Smooth muscle cell (in vitro differentiated cells): ENCODE results near the gene SLC47A2. TPM values are rescaled to one million over a fixed set of nuclear protein-coding genes. Genes with fewer than 3 reads are reported as not detected.

Experiments used
- DNase-seq: peaks from one replicate; lab custom pipeline; 2025; ENCODE audit not compliant: unreplicated experiment; lab: John Stamatoyannopoulos, UW
- H2AFZ ChIP-seq: fragments of 200-600 bp; sonication (generic); 2 replicates; pipeline ENCODE4 v1.6.0; 2016; ENCODE audit warnings: antibody characterized with exemption, low read depth, mild to moderate bottlenecking
- H3F3A ChIP-seq: fragments of 200-600 bp; sonication (generic); 2 replicates; pipeline ENCODE4 v1.6.0; 2017; ENCODE audit warnings: antibody characterized with exemption, low read depth
- H3K27ac ChIP-seq: fragments of 200-600 bp; sonication (generic); 2 replicates; pipeline ENCODE4 v1.5.1; 2016; ENCODE audit warnings: low read depth, mild to moderate bottlenecking
- H3K27me3 ChIP-seq: fragments of 200-600 bp; sonication (generic); 2 replicates; pipeline ENCODE4 v1.6.1; 2016; ENCODE audit warnings: low read depth, mild to moderate bottlenecking
- H3K36me3 ChIP-seq: fragments of 200-600 bp; sonication (generic); 2 replicates; pipeline ENCODE4 v1.5.1; 2016; ENCODE audit warnings: low read depth
- H3K4me1 ChIP-seq: fragments of 200-600 bp; sonication (generic); 2 replicates; pipeline ENCODE4 v1.5.1; 2016; ENCODE audit warnings: low read depth
- H3K4me2 ChIP-seq: fragments of 200-600 bp; sonication (generic); 2 replicates; pipeline ENCODE4 v1.6.0; 2016; ENCODE audit warnings: mild to moderate bottlenecking
- H3K4me3 ChIP-seq: fragments of 200-600 bp; sonication (generic); 2 replicates; pipeline ENCODE4 v1.5.1; 2016; ENCODE audit warnings: mild to moderate bottlenecking
- H3K79me2 ChIP-seq: fragments of 200-600 bp; sonication (generic); 2 replicates; pipeline ENCODE4 v1.6.0; 2016; ENCODE audit warnings: low read depth, mild to moderate bottlenecking
- H3K9ac ChIP-seq: fragments of 200-600 bp; sonication (generic); 2 replicates; pipeline ENCODE4 v1.6.0; 2016; ENCODE audit warnings: low read depth
- H3K9me3 ChIP-seq: fragments of 200-600 bp; sonication (generic); replicated peaks from 2 replicates; pipeline ENCODE4 v1.5.1; 2016; ENCODE audit warnings: low read depth
- H4K20me1 ChIP-seq: fragments of 200-600 bp; sonication (generic); 2 replicates; pipeline ENCODE4 v1.6.0; 2016; ENCODE audit warnings: low read depth
- WGBS: methylation state at CpG from one replicate; pipeline ENCODE4 v1.1.7; 2016; ENCODE audit warnings: low lambda C conversion rate; 5-methylcytosine and 5-hydroxymethylcytosine counted together
- polyA plus RNA-seq: library from polyadenylated mRNA; unstranded; fragments of >200 nt; fragmentation: Nextera tagmentation; extraction: Ambion mirVana; gene quantifications from 2 replicates; pipeline ENCODE4 v1.2.1, GENCODE V29; 2016
- total RNA-seq: library from RNA; depleted of rRNA; stranded (reverse); fragments of >200 nt; gene quantifications from 2 replicates; pipeline ENCODE4 v1.2.3, GENCODE V29; 2014
- TF ChIP-seq, protein P1 (sequence below): fragments of 200-600 bp; sonication (generic); IDR thresholded peaks from 2 replicates; pipeline ENCODE4 v1.5.1; 2017; ENCODE audit warnings: borderline replicate concordance, mild to moderate bottlenecking, antibody characterized with exemption; ENCODE audit not compliant: insufficient read depth, poor library complexity, severe bottlenecking

Gene SLC47A2
- total and polyA plus RNA-seq, 2 experiments from 2014 or later = not detected

DNA sequence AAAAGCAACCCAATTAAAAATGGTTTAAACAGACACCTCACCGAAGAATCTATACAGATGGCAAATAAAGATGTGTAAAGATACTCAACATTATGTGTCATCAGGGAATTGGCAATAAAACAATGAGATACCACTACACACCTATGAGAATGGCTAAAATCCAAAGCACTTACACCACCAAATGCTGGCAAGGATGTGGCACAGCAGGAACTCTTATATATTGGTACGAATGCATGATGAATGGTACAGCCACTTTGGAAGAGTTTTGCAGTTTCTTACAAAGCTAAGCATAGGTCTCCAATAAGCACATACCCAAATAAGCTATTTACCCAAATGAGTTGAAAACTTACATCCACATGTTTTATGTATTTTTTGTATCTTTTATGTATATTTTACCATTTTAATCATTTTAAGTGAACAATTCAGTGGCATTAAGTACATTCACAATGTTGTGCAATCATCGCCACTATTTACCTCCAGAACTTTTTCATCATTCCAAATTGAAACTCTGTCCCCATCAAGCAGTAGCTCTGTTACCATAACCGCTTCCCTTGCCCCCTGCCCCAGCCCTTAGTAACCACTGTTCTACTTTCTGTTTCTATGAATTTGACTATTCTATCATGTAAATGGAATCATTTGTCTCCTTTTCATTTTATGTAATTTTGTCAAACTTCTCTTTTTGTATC, 74.6 kb downstream of the SLC47A2 start:
- TF ChIP-seq, protein P1, sequence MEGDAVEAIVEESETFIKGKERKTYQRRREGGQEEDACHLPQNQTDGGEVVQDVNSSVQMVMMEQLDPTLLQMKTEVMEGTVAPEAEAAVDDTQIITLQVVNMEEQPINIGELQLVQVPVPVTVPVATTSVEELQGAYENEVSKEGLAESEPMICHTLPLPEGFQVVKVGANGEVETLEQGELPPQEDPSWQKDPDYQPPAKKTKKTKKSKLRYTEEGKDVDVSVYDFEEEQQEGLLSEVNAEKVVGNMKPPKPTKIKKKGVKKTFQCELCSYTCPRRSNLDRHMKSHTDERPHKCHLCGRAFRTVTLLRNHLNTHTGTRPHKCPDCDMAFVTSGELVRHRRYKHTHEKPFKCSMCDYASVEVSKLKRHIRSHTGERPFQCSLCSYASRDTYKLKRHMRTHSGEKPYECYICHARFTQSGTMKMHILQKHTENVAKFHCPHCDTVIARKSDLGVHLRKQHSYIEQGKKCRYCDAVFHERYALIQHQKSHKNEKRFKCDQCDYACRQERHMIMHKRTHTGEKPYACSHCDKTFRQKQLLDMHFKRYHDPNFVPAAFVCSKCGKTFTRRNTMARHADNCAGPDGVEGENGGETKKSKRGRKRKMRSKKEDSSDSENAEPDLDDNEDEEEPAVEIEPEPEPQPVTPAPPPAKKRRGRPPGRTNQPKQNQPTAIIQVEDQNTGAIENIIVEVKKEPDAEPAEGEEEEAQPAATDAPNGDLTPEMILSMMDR = no peak
- Histone ChIP-seq H2AFZ (no peak overlapping the region), H3K9me3 (no peaks in the 10 kb centered on the region), H4K20me1 (no peaks in the 10 kb centered on the region), H3K27ac (no peak overlapping the region), H3K4me1 (peaks cover 2% of the 10 kb centered on the region), H3K27me3 (no peaks in the 10 kb centered on the region), H3K4me2 (no peak overlapping the region), H3K4me3 (no peak overlapping the region), H3K36me3 (no peaks in the 10 kb centered on the region), H3F3A (no peaks in the 10 kb centered on the region), H3K9ac (no peak overlapping the region), H3K79me2 (no peaks in the 10 kb centered on the region)
- WGBS = 85% methylated on average over 4 of the region's 4 CpGs
- DNase-seq = no peak

DNA sequence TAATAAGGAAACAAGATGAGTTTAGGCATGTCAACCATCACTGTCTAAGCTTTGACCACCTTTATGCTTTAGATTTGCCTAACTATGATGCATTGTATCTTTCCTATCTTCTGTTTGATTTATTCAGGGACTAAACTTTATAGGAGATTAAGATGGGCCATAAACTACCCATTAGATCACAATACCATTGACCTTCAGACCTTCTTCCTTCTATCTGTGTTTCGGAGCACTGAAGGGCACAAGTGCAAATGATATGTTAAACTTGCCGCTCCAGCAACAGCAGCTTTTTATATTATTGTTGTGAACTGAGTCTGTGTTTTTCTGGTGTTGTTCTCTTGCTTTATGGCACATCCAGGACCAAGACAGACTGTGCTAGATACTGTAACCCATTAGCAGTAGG, 84.5 kb downstream of the SLC47A2 start:
- Histone ChIP-seq H3K36me3 (no peaks in the 10 kb centered on the region), H4K20me1 (no peaks in the 10 kb centered on the region), H3K4me3 (no peak overlapping the region), H3K4me2 (no peak overlapping the region), H3K9me3 (no peaks in the 10 kb centered on the region), H2AFZ (no peak overlapping the region), H3K9ac (no peak overlapping the region), H3F3A (no peaks in the 10 kb centered on the region), H3K27me3 (no peaks in the 10 kb centered on the region), H3K79me2 (no peaks in the 10 kb centered on the region), H3K4me1 (no peaks in the 10 kb centered on the region), H3K27ac (no peak overlapping the region)
- 94% methylated on average over 2 of the region's 2 CpGs for WGBS
- TF ChIP-seq, protein P1 = no peak
- DNase-seq = no peak

DNA sequence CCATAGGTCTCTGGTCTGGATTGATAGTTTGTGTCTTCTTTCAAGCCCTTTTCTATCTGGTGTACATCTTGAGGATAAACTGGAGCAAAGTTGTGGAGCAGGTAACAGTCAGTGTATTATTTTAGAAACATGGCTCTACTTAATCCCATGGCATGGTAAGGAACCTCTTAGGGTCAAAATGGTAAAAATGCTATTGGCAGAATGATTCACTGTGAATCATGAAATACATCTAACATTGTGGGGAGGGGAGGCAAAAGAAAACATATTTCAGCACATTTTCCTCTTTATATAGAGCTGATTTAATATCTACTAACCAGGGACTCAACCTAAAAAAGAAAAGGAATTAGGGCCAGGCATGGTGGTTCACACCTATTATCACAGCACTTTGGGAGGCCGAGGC, 85.7 kb downstream of the SLC47A2 start:
- no peaks in the 10 kb centered on the region for H3K79me2 ChIP-seq
- H3K27ac ChIP-seq = no peak overlapping the region
- TF ChIP-seq, protein P1 = no peak
- H3K4me1 ChIP-seq = no peaks in the 10 kb centered on the region
- H3K4me2 ChIP-seq = no peak overlapping the region
- no peak overlapping the region for H3K4me3 ChIP-seq
- WGBS = 90% methylated on average over 1 of the region's 1 CpG
- no peaks in the 10 kb centered on the region for H4K20me1 ChIP-seq
- H3K9me3 ChIP-seq = no peaks in the 10 kb centered on the region
- H3K9ac ChIP-seq = no peak overlapping the region
- H3K27me3 ChIP-seq = no peaks in the 10 kb centered on the region
- H3F3A ChIP-seq = no peaks in the 10 kb centered on the region
- DNase-seq = no peak
- H3K36me3 ChIP-seq = no peaks in the 10 kb centered on the region
- no peak overlapping the region for H2AFZ ChIP-seq

DNA sequence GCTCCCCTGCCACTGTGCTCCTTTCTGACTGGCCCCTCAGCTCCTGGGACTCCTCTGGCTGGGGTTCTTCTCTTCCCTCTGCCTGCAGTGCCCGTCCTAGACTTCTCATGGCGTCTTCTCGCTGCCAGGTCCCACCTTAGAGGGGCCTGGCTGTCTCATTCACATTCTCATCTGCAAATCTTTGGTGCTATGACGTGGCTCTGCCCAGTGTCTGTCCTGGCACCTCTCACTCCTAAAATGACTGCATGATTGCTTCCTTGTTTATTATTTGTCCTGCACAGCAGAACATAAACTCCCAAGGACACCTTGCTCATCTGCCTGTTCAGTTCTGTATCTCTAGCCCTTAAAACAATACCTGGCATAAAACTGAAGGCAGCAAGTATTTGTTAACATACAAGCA, 86.3 kb downstream of the SLC47A2 start:
- TF ChIP-seq, protein P1 = no peak
- Histone ChIP-seq H3K79me2 (no peaks in the 10 kb centered on the region), H2AFZ (no peak overlapping the region), H3K4me3 (no peak overlapping the region), H3K4me2 (no peak overlapping the region), H3K27ac (no peak overlapping the region), H3K9me3 (no peaks in the 10 kb centered on the region), H3K9ac (no peak overlapping the region), H4K20me1 (no peaks in the 10 kb centered on the region), H3K27me3 (no peaks in the 10 kb centered on the region), H3F3A (no peaks in the 10 kb centered on the region), H3K36me3 (no peaks in the 10 kb centered on the region), H3K4me1 (no peaks in the 10 kb centered on the region)
- 97% methylated on average over 4 of the region's 4 CpGs for whole genome bisulfite sequencing
- no peak for DNase-seq
